Retina (tissue), 1 donor: ENCODE results near the gene RAB17.
A peak's percentile ranks its signal among the peaks of the same experiment; 100 is the strongest.

Experiments used
- DNase-seq: peaks from one replicate; pipeline ENCODE4 v3.0.0-alpha.2; 2016

RAB17 gene

DNA sequence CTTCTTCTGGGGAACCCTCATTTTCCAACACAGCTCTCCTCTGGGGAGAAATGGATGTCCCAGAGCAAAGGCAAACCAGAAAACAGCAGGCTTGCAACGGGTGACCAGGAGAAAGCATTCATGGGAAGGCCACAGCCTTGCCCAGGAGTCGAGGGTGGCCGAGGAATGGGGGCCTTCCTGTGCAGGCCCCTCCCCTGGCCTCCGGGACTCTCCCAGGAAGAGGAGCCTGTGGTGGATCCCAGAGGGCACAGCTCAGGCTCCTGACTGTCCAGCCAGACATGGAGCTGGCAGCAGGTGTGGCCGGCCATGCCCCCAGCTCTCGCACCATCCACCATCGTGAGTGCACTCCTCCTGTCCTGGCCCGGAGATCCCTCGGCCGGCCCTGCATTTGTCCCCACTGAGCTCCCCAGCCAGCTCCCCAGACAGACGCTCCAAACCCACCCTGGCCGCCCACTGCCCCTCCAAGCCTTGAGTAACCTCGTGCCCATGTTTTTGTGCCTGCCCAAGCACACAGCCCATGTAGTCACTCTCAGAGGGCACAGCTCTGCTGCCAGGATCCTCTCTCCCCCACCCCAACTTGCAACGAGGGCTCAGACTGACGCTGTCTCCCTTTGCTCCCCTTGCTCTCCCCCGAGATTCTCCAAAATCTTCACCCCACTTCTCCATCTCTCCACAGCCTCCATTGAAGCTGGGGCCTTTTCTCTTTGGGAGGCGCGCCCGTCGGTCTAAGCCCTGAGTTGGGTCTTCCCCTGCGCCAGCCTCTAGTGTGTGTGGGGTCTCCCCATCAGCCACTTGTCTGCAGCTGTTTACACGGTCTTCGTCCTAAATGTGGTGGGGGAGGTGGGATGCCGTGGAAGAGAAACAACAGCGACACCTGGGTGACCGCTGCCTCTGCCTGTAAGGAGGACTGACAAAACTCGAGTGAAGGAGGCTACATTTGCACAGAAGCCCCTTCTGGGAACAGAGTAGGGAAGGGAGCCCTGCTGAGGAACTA is 14.4 kb downstream of the RAB17 start:
- DNase-seq = no peak

- no peak for DNase-seq
These were observed 15.4 kb downstream of the RAB17 start for GRCh38 chr2:237574894-237575868.

DNA sequence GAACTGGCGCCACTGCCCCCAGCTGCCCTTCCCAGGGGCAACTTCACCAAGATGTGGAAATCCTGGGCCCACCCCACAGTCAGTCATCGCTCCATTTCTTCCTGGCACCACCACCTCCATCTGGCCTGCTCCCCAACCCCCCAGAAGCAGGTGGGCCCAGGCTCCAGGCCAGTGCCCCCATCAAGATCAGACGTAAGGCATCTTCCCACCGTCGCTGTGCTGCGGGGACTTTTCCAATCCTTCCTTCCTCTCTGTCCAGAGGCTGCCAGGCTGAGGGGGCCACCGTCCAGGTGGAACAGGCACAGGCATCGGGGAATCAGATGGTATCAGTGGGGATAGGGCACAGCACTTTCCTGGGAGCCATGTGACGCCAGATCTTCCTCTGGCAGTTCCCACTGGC is 16.1 kb downstream of the RAB17 start:
- DNase-seq = no peak

DNA sequence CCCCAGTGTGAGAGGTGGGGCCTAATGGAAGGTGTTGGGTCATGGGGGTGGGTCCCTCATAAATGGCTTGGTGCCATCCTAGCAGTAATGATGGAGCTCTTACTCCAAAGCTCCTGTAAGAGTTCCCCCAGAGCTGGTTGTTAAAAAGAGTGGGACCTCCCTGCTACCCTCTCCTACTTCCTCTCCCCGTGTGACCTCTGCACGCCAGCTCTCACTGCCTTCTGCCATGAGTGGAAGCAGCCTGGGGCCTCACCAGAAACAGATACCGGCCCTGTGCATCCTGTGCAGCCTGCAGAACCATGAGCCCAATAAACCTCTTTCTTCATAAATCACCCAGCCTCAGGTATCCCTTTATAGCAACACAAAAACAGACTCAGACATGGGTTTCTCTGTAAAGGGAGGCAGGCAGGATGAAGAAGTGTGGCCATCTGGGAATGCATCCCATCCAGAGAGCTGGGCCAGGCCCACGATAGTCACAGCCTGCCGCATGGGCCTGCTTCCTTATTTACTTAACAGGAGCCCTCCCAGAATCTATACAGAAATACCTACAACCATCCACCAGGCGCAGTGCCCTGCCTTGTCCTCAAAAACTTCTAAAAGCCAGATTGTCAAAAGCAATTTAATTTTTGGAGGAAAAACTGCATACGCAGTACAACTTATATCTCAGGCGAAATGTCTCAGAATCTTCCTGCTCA is 16.7 kb downstream of the RAB17 start:
- DNase-seq = no peak

GRCh38 chr2:237572742-237573101 is 17.8 kb downstream of the RAB17 start:
- no peak for DNase-seq

DNA sequence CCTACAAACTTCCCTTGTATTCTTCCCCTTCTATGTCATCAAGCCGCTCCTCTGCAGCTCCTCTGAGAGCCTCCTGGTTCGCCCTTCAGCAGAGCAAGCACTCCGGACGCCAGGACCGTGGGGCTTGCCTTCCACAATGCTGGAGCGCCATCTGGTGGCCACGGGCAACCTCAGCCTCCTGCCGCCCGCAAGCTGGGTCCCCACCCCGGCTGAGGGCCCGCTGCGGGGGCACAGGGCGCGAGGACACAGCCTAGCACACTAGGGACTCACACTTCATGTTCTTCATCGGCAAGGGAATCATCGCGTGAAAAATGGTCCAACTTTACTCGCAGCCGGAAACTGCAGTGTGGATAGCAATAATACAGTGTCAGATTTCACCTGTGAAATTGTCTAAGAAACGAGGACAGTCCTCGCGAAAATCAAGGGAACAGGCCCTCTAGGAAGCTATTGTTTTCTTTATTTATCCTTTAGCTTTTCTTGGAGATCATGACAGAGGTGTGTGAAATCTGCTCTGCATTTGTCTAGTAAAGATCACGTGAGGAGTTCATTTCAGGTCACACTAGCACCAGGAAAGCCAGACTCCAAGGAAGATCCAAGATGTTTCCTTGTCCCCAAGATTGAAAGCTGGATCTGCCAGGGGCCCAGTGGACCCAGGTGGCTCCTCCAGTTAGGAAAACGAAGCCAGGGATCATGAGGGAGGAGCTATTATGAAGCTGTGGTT is 18.4 kb downstream of the RAB17 start:
- peak; percentile 91 for DNase-seq

DNA sequence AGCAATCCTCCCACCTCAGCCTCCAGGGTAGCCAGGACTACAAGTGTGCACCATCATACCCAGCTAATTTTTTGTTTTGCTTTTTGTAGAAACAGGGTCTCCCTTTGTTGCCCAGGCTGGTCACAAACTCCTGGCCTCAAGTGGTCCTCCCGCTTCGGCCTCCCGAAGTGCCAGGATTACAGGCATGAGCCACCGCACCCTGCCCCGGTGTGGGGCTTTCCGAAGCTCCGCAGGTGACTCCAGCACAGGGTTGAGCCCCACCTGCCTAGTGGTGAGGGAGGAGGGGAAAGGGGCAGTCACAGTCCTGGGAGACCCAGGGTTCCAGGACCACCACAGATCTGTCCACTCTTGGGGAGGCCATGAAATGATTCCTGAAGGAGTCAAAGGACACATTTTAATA is 19.0 kb downstream of the RAB17 start:
- DNase-seq = no peak

DNA sequence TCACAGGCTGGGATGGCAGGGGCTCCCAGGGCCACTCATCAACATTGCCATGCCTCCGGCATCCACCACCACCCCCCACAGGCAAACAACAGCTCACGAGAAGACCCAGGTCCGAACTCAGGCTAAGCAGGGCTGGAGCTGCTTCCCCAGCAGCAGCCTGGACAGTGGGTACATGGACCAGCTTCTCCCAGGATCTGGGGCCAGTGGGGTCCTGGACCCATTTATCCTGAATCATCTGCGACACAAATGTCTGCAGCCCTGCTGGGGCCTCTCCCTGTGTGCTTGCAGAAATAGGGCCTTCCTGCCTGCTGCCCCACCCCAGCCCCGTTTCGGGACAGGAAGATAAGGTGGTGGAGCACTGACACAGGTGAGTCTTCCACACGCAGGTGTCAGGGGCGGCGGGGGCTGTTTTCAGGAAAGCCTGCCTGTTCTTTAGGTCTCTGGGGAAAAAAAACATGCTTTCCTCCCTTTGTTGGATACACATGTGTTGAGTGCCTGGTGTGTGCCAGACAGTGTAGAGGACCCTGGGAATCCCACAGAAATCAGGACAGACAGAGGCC is 19.7 kb downstream of the RAB17 start:
- DNase-seq = no peak

- DNase-seq = no peak
These were observed 20.6 kb downstream of the RAB17 start for GRCh38 chr2:237569896-237570295.

- DNase-seq = no peak
These were observed 21.5 kb downstream of the RAB17 start for GRCh38 chr2:237569041-237569440.

- DNase-seq = no peak
These were observed 22.3 kb downstream of the RAB17 start for GRCh38 chr2:237568121-237568660.

- DNase-seq = no peak
These were observed 23.1 kb downstream of the RAB17 start for GRCh38 chr2:237567276-237568029.

DNA sequence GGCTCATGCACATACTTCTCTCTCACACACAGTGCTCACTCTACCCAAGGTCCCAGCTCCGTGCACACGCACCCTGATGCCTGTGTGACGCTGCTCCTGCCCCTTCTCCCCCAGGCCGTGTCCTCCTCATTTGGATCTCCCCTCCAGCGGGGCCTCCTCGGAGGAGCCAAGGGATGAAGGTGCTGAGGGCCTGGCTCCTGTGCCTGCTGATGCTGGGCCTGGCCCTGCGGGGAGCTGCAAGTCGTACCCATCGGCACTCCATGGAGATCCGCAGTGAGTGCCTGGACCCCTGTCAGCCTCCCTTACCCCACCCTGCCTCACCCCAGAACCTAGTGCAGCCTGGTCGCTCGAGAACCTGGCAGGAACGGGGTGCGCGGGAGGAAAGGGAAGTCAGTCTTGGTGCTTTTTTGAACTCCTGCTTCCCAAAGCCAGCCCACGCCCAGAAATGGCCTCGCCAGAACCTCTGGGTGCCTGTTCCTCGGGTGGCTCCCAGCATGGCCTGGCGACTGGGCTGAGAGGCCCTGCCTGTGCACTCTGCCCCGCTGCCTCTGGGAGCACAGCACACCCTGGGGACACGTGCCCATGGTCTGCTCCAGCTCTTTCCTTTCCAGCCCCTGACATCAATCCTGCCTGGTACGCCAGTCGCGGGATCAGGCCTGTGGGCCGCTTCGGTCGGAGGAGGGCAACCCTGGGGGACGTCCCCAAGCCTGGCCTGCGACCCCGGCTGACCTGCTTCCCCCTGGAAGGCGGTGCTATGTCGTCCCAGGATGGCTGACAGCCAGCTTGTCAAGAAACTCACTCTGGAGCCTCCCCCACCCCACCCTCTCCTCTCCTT is 23.9 kb downstream of the RAB17 start, which contains the start of gene PRLH:
Gene PRLH (plus strand): TSS at position 174 of the 835 bp plus-strand sequence. CDS start 0 bp downstream, at position 174.
- DNase-seq = no peak

DNA sequence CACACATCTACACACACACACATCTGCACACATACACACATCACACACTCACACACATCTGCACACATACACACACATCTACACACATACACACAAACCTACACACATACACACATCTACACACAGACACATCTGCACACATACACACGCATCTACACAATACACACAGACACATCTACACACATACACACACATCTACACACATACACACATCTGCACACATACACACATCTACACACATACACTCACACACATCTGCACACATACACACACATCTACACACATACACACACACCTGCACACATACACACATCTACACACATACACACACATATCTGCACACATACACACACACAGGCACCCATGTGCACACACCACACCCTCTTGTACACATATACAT is 24.6 kb downstream of the RAB17 start:
- no peak for DNase-seq

DNA sequence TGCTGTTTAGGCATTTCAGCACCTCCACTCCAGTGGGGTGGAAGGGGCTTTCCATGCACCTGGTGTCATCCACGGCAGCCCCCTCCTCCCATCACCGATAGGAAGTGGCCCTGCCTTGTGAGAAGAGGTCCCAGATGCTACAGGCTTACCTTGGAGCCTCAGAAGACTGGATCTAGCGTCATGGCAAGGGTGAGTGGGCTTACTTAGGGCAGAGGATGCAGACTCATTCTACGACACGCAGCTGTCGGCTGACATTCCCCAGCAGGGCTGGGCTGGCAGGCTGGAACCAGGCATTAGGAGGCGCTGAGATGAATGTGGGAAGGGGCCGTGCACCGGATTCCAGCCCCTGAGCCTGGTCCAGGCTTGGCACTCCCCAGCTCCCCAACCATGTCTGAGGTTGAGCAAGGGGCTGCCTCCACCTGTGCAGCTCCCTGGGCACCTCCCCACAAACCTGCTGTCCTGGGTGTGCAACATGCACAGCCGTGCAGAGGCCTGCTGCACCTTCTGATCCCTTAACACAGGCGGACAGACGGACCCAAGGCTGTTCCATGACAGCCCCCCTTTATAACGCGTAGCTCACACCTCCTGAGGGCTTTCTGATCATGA is 25.9 kb downstream of the RAB17 start:
- no peak for DNase-seq

GRCh38 chr2:237563816-237564215 is 26.7 kb downstream of the RAB17 start:
- no peak for DNase-seq

DNA sequence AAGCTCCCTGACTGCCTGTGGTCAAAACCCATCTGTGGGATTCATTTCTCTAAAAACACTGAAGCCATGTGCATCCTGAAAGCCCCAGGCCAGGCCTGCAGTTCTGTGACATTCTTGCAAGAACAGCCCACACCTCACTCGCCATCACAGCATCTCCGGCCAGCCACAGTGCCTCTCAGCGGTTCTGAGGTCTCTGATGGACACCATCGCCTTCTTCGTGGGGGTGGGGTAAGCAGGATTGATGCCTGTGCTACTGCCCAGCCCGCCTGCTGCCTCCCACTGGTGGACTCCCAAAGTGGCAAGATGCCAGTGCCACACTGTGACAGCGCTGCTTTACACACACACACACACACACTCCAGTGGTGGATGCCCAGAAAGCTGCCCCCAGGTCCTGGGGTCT is 29.3 kb downstream of the RAB17 start:
- DNase-seq = no peak

- no peak for DNase-seq
These were observed 31.4 kb downstream of the RAB17 start for GRCh38 chr2:237558961-237559641.

DNA sequence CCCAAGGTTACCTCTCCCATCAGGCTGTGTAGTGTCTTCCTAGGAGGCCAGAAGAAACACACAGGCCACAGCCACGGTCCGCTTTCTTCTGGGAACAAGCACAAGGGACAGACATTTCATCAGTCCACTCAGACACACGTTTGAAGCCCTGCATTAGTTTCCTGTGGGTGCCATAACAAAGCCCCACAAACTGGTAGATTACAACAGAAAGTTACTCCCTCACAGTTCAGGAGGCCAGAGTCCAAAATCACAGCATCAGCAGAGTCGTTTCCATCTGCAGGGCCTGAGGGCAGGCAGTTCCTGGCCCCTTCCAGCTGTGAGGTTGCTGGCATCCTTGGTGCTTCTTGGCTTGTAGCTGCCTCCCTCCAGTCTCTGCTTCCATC is 32.9 kb downstream of the RAB17 start:
- DNase-seq = no peak
